Suprapubic skin (tissue), 4 donors: ENCODE data around the gene GKAP1.

Source experiments
- EP300 ChIP-seq: sonication (generic); formaldehyde crosslinking; IDR thresholded peaks from one replicate; pipeline ENCODE4 v1.6.1; 2017; ENCODE audit warnings: antibody characterized with exemption
- POLR2AphosphoS5 ChIP-seq, 3 donors: sonication (generic); formaldehyde crosslinking; IDR thresholded peaks; one replicate each; pipeline ENCODE4 v1.6.1; 2017; ENCODE audit warnings: antibody characterized with exemption in 3 of 3
- TF ChIP-seq, protein P1 (sequence below), 2 donors: fragments of 200-600 bp in 1 of 2; fragments of 450-650 bp in 1 of 2; sonication (generic) in 1 of 2; IDR thresholded peaks; one replicate each; pipeline ENCODE4 v1.5.1; 2016 to 2019; ENCODE audit warnings: antibody characterized with exemption in 2 of 2, mild to moderate bottlenecking in 1 of 2, moderate library complexity in 1 of 2

DNA sequence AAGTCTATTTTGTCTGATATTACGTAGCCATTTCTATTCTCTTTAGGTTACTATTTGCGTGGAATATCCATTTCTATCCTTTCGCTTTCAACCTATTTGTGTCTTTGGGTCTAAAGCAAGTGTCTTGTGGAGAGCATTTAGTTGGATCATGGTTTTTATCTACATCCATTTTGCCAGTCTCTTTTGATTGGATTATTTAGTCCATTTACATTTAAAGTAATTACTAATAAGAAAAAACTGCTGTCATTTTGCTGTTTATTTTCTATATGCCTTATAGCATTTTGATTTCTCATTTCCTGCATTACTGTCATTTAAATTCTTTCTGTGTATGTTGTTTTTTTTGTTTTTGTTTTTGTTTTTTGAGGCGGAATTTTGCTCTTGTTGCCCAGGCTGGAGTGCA lies 83.8 kb downstream of the GKAP1 start:
- TF ChIP-seq, protein P1, sequence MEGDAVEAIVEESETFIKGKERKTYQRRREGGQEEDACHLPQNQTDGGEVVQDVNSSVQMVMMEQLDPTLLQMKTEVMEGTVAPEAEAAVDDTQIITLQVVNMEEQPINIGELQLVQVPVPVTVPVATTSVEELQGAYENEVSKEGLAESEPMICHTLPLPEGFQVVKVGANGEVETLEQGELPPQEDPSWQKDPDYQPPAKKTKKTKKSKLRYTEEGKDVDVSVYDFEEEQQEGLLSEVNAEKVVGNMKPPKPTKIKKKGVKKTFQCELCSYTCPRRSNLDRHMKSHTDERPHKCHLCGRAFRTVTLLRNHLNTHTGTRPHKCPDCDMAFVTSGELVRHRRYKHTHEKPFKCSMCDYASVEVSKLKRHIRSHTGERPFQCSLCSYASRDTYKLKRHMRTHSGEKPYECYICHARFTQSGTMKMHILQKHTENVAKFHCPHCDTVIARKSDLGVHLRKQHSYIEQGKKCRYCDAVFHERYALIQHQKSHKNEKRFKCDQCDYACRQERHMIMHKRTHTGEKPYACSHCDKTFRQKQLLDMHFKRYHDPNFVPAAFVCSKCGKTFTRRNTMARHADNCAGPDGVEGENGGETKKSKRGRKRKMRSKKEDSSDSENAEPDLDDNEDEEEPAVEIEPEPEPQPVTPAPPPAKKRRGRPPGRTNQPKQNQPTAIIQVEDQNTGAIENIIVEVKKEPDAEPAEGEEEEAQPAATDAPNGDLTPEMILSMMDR (IDR thresholded peaks at IDR 0.05) = no peak
- no peak for TF ChIP-seq EP300
- TF ChIP-seq POLR2AphosphoS5 (IDR thresholded peaks at IDR 0.05) = no peak
